ENCODE measurements around the gene EYA4.

Gene EYA4

GRCh38 chr6:133298335-133298734, 57.2 kb downstream of the EYA4 start:
- H3K9me3 ChIP-seq (ENCODE audit: low read length), result no peaks in the 10 kb centered on the region
- H3K4me3 ChIP-seq (ENCODE audit: low read depth in 1 of 2, low read length in 2 of 2), result no peak overlapping the region
- no peaks in the 10 kb centered on the region for H3K36me3 ChIP-seq (ENCODE audit: insufficient read depth, low read length)
- H3K4me1 ChIP-seq (ENCODE audit: insufficient read depth, low read length), result no peaks in the 10 kb centered on the region
- H3K27ac ChIP-seq (ENCODE audit: low read depth, low read length), result no peak overlapping the region
- no peak overlapping the region for H3K9ac ChIP-seq (ENCODE audit: low read length)
- H3K27me3 ChIP-seq (ENCODE audit: control insufficient read depth in 1 of 2, insufficient read depth in 2 of 2, low read length in 2 of 2), result no peaks in the 10 kb centered on the region

DNA sequence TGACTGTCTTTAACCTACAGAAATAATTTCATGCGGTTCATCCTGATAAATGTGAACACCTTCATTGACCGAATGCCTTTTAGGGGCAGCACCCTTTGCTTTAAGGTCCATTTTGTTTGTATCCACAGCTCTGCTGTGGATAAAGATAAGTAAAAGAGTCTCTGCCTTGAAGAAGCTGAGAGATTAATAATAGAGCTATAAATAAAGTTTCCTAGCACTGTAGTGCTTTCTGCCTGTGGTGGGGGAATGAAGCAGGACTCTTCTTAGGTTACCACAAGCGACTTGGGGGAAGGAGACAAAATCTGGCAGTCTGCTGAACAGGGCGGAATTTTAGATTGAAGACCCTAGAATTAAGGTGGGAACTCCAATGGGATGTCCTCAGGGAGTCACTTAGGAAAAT, 57.6 kb downstream of the EYA4 start:
- Histone ChIP-seq H3K4me3 (ENCODE audit: low read depth in 1 of 2, low read length in 2 of 2) (no peak overlapping the region), H3K9ac (ENCODE audit: low read length) (no peak overlapping the region), H3K36me3 (ENCODE audit: insufficient read depth, low read length) (no peaks in the 10 kb centered on the region), H3K9me3 (ENCODE audit: low read length) (no peaks in the 10 kb centered on the region), H3K27ac (ENCODE audit: low read depth, low read length) (no peak overlapping the region), H3K4me1 (ENCODE audit: insufficient read depth, low read length) (no peaks in the 10 kb centered on the region), H3K27me3 (ENCODE audit: control insufficient read depth in 1 of 2, insufficient read depth in 2 of 2, low read length in 2 of 2) (no peaks in the 10 kb centered on the region)

GRCh38 chr6:133300896-133301295, 59.7 kb downstream of the EYA4 start:
- Histone ChIP-seq H3K27me3 (ENCODE audit: control insufficient read depth in 1 of 2, insufficient read depth in 2 of 2, low read length in 2 of 2) (no peaks in the 10 kb centered on the region), H3K27ac (ENCODE audit: low read depth, low read length) (no peak overlapping the region), H3K36me3 (ENCODE audit: insufficient read depth, low read length) (no peaks in the 10 kb centered on the region), H3K4me1 (ENCODE audit: insufficient read depth, low read length) (no peaks in the 10 kb centered on the region), H3K9ac (ENCODE audit: low read length) (no peak overlapping the region), H3K4me3 (ENCODE audit: low read depth in 1 of 2, low read length in 2 of 2) (no peak overlapping the region), H3K9me3 (ENCODE audit: low read length) (no peaks in the 10 kb centered on the region)

GRCh38 chr6:133301835-133302234, 60.7 kb downstream of the EYA4 start:
- Histone ChIP-seq H3K9ac (ENCODE audit: low read length) (no peak overlapping the region), H3K36me3 (ENCODE audit: insufficient read depth, low read length) (no peaks in the 10 kb centered on the region), H3K27ac (ENCODE audit: low read depth, low read length) (no peak overlapping the region), H3K27me3 (ENCODE audit: control insufficient read depth in 1 of 2, insufficient read depth in 2 of 2, low read length in 2 of 2) (no peaks in the 10 kb centered on the region), H3K4me3 (ENCODE audit: low read depth in 1 of 2, low read length in 2 of 2) (no peak overlapping the region), H3K9me3 (ENCODE audit: low read length) (no peaks in the 10 kb centered on the region), H3K4me1 (ENCODE audit: insufficient read depth, low read length) (no peaks in the 10 kb centered on the region)

GRCh38 chr6:133306931-133307330, 65.8 kb downstream of the EYA4 start:
- H3K9ac ChIP-seq (ENCODE audit: low read length), result no peak overlapping the region
- H3K27ac ChIP-seq (ENCODE audit: low read depth, low read length), result no peak overlapping the region
- H3K9me3 ChIP-seq (ENCODE audit: low read length), result no peaks in the 10 kb centered on the region
- no peaks in the 10 kb centered on the region for H3K4me1 ChIP-seq (ENCODE audit: insufficient read depth, low read length)
- H3K4me3 ChIP-seq (ENCODE audit: low read depth in 1 of 2, low read length in 2 of 2), result no peak overlapping the region
- H3K36me3 ChIP-seq (ENCODE audit: insufficient read depth, low read length), result no peaks in the 10 kb centered on the region
- no peaks in the 10 kb centered on the region for H3K27me3 ChIP-seq (ENCODE audit: control insufficient read depth in 1 of 2, insufficient read depth in 2 of 2, low read length in 2 of 2)

GRCh38 chr6:133309579-133309978, 68.4 kb downstream of the EYA4 start:
- Histone ChIP-seq H3K4me1 (ENCODE audit: insufficient read depth, low read length) (no peaks in the 10 kb centered on the region), H3K27ac (ENCODE audit: low read depth, low read length) (no peak overlapping the region), H3K9ac (ENCODE audit: low read length) (no peak overlapping the region), H3K4me3 (ENCODE audit: low read depth in 1 of 2, low read length in 2 of 2) (no peak overlapping the region), H3K36me3 (ENCODE audit: insufficient read depth, low read length) (no peaks in the 10 kb centered on the region), H3K9me3 (ENCODE audit: low read length) (no peaks in the 10 kb centered on the region), H3K27me3 (ENCODE audit: control insufficient read depth in 1 of 2, insufficient read depth in 2 of 2, low read length in 2 of 2) (no peaks in the 10 kb centered on the region)

DNA sequence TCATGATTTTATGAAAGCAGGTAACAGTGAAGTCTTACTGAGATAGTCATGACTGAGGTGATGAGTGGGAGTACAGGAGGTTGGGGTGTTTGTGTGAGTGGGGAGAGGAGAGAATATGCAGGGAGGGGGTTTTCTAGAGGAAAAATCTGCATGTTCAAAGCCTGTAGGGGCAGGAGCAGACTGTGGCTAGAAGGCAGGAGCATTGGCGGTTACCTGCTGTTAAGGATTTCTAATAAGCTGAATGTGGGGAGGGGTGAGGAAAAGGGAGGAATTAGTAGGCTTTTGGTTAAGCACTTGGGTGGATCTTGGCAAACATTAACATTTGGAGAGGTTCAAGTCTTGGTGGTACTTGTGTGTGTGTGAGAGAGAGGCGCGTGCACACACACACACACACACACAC, 70.8 kb downstream of the EYA4 start:
- Histone ChIP-seq H3K36me3 (ENCODE audit: insufficient read depth, low read length) (no peaks in the 10 kb centered on the region), H3K27me3 (ENCODE audit: control insufficient read depth in 1 of 2, insufficient read depth in 2 of 2, low read length in 2 of 2) (no peaks in the 10 kb centered on the region), H3K27ac (ENCODE audit: low read depth, low read length) (no peak overlapping the region), H3K9me3 (ENCODE audit: low read length) (no peaks in the 10 kb centered on the region), H3K9ac (ENCODE audit: low read length) (no peak overlapping the region), H3K4me3 (ENCODE audit: low read depth in 1 of 2, low read length in 2 of 2) (no peak overlapping the region), H3K4me1 (ENCODE audit: insufficient read depth, low read length) (no peaks in the 10 kb centered on the region)

DNA sequence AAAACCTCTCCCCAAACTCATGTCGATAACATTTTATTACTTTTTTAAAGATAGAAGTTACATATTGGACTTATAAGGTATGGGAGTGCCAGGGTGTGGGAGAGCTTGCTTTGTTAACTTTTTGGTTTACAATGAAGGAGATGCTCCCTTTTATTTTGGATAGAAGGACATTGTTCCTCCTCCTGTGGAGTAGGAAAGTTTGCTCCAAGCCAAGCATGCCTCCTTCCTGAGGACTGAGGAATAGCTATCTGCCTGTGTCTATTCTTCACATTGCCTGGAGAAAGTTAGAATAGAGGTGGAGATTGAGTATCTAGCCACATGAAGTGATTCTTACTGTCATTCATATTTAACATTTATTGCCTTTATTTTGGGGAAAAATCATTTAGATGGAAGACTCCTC, 71.9 kb downstream of the EYA4 start:
- Histone ChIP-seq H3K9me3 (ENCODE audit: low read length) (no peaks in the 10 kb centered on the region), H3K27me3 (ENCODE audit: control insufficient read depth in 1 of 2, insufficient read depth in 2 of 2, low read length in 2 of 2) (no peaks in the 10 kb centered on the region), H3K9ac (ENCODE audit: low read length) (no peak overlapping the region), H3K36me3 (ENCODE audit: insufficient read depth, low read length) (no peaks in the 10 kb centered on the region), H3K4me1 (ENCODE audit: insufficient read depth, low read length) (no peaks in the 10 kb centered on the region), H3K4me3 (ENCODE audit: low read depth in 1 of 2, low read length in 2 of 2) (no peak overlapping the region), H3K27ac (ENCODE audit: low read depth, low read length) (no peak overlapping the region)

- Histone ChIP-seq H3K9me3 (ENCODE audit: low read length) (no peaks in the 10 kb centered on the region), H3K27ac (ENCODE audit: low read depth, low read length) (no peak overlapping the region), H3K36me3 (ENCODE audit: insufficient read depth, low read length) (no peaks in the 10 kb centered on the region), H3K4me1 (ENCODE audit: insufficient read depth, low read length) (no peaks in the 10 kb centered on the region), H3K27me3 (ENCODE audit: control insufficient read depth in 1 of 2, insufficient read depth in 2 of 2, low read length in 2 of 2) (no peaks in the 10 kb centered on the region), H3K4me3 (ENCODE audit: low read depth in 1 of 2, low read length in 2 of 2) (no peak overlapping the region), H3K9ac (ENCODE audit: low read length) (no peak overlapping the region)
Measured at GRCh38 chr6:133314947-133315346, 73.8 kb downstream of the EYA4 start.

GRCh38 chr6:133315811-133316210, 74.7 kb downstream of the EYA4 start:
- no peaks in the 10 kb centered on the region for H3K9me3 ChIP-seq (ENCODE audit: low read length)

DNA sequence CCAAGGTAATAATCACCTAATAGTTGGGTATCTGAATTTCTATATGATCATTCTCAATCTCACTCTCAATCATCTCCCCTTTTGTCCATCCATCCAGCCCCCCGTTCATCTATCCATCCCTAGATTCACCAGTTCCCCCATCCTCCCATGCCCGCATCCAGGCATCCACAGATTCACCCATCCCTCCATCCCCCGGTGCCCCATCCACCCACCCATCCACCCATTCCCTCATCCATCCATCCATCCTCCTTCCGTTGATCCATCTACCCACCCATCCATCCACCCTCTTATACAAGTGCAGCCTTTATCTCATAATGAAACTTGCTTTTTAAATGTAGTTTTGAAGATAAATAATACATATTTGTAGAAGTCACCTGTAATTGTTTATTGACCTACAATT, 76.5 kb downstream of the EYA4 start:
- H3K4me3 ChIP-seq (ENCODE audit: low read depth in 1 of 2, low read length in 2 of 2), result no peak overlapping the region
- no peak overlapping the region for H3K9ac ChIP-seq (ENCODE audit: low read length)
- H3K9me3 ChIP-seq (ENCODE audit: low read length), result no peaks in the 10 kb centered on the region
- no peaks in the 10 kb centered on the region for H3K4me1 ChIP-seq (ENCODE audit: insufficient read depth, low read length)
- H3K27me3 ChIP-seq (ENCODE audit: control insufficient read depth in 1 of 2, insufficient read depth in 2 of 2, low read length in 2 of 2), result no peaks in the 10 kb centered on the region
- H3K36me3 ChIP-seq (ENCODE audit: insufficient read depth, low read length), result no peaks in the 10 kb centered on the region
- no peak overlapping the region for H3K27ac ChIP-seq (ENCODE audit: low read depth, low read length)

More at GRCh38 chr6:133315811-133316210, 74.7 kb downstream of the EYA4 start:
- H3K4me1 ChIP-seq (ENCODE audit: insufficient read depth, low read length), result no peaks in the 10 kb centered on the region
- H3K27me3 ChIP-seq (ENCODE audit: control insufficient read depth in 1 of 2, insufficient read depth in 2 of 2, low read length in 2 of 2), result no peaks in the 10 kb centered on the region
- no peaks in the 10 kb centered on the region for H3K36me3 ChIP-seq (ENCODE audit: insufficient read depth, low read length)
- H3K9ac ChIP-seq (ENCODE audit: low read length), result no peak overlapping the region
- no peak overlapping the region for H3K4me3 ChIP-seq (ENCODE audit: low read depth in 1 of 2, low read length in 2 of 2)
- no peak overlapping the region for H3K27ac ChIP-seq (ENCODE audit: low read depth, low read length)

DNA sequence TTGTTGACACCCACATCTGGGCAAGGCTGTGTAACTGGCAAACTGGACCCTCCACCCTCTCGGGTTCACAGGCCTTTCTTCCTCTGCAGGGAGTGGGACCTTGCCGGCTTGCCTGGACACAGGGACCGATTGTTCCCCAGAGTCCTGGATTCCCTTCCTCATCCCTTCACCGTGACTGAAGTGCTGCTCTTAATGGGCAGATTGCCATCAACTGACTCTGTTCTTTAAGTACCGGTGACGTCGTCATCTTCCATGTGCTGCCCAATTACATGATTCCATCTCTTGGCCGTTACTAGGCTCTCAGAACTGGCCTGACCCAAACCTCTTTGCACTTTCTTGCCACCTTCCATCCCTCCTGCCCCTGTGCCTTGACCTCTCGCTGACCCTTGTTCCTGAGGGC, 85.4 kb downstream of the EYA4 start:
- H3K9me3 ChIP-seq (ENCODE audit: low read length), result no peaks in the 10 kb centered on the region
- no peak overlapping the region for H3K4me3 ChIP-seq (ENCODE audit: low read depth in 1 of 2, low read length in 2 of 2)

More for the DNA sequence above, 85.4 kb downstream of the EYA4 start:
- H3K4me1 ChIP-seq (ENCODE audit: insufficient read depth, low read length), result no peaks in the 10 kb centered on the region
- H3K9ac ChIP-seq (ENCODE audit: low read length), result no peak overlapping the region
- H3K27me3 ChIP-seq (ENCODE audit: control insufficient read depth in 1 of 2, insufficient read depth in 2 of 2, low read length in 2 of 2), result no peaks in the 10 kb centered on the region
- H3K27ac ChIP-seq (ENCODE audit: low read depth, low read length), result no peak overlapping the region
- no peaks in the 10 kb centered on the region for H3K36me3 ChIP-seq (ENCODE audit: insufficient read depth, low read length)

All from muscle layer of colon (tissue), 2 donors.